Spleen (tissue), 7 donors: ENCODE data around the gene PTTG2.

Experiments
- POLR2A ChIP-seq, 3 donors: fragments of 450-650 bp; IDR thresholded peaks; one replicate each; pipeline ENCODE4 v1.5.1; 2017; ENCODE audit warnings: antibody characterized with exemption in 3 of 3, mild to moderate bottlenecking in 1 of 3
- TF ChIP-seq, protein P1 (sequence below), 11 experiments: fragments of 200-600 bp in 7 of 11; fragments of 450-650 bp in 4 of 11; sonication (generic) in 4 of 11; IDR thresholded peaks in 8 of 11; conservative IDR thresholded peaks in 3 of 11; 1 replicate in 7 of 11; 2 replicates in 4 of 11; pipeline versions ENCODE4 v1.4.0 to v1.8.0; 2016 to 2021; ENCODE audit warnings: antibody characterized with exemption in 11 of 11, inconsistent platforms in 4 of 11, mild to moderate bottlenecking in 1 of 11
- donor health status: DM: no; HTN: no; CAD: no; lungs with moderate emphysema.
- donor health status: DM: no; HTN: no; CAD: no.
- donor health status: DM: no; HTN: no; CAD: no.

DNA sequence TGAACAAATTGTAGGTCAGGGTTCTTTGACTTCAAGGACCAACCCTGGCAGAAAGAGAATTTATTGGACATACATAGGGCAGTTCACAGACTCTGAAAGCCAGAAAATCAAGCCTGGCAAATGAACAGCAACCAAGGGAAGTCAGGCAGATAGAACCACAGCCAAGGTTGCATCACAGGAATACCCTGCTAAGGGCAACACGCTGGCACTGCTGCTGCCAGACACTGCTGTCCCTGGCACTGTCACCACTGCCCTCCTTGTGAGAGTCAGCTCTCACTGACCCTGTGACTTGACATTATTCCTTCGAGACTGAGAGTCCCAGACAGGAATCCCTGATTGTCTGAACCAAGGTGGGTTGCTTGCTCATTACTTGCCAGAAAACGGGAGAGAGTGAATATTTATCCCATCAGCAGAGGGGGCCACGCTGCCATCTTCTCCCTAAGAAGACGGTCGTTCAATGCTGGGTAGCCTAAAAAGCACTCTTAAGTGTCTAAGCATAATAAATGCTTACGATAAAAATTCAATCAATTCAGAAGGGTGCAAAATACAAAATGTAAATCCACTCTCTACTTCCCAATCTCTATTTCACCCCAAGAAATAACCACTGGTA is 23.2 kb upstream of the PTTG2 start:
- TF ChIP-seq, protein P1, sequence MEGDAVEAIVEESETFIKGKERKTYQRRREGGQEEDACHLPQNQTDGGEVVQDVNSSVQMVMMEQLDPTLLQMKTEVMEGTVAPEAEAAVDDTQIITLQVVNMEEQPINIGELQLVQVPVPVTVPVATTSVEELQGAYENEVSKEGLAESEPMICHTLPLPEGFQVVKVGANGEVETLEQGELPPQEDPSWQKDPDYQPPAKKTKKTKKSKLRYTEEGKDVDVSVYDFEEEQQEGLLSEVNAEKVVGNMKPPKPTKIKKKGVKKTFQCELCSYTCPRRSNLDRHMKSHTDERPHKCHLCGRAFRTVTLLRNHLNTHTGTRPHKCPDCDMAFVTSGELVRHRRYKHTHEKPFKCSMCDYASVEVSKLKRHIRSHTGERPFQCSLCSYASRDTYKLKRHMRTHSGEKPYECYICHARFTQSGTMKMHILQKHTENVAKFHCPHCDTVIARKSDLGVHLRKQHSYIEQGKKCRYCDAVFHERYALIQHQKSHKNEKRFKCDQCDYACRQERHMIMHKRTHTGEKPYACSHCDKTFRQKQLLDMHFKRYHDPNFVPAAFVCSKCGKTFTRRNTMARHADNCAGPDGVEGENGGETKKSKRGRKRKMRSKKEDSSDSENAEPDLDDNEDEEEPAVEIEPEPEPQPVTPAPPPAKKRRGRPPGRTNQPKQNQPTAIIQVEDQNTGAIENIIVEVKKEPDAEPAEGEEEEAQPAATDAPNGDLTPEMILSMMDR (IDR thresholded peaks at IDR 0.05 in 8 of 11, conservative IDR thresholded peaks at IDR 0.05 in 3 of 11): no peak
- TF ChIP-seq POLR2A (IDR thresholded peaks at IDR 0.05): no peak
